ENCODE data around the gene LRRK1. TPM values are rescaled to one million over a fixed set of nuclear protein-coding genes. Genes with fewer than 3 reads are reported as not detected.

LRRK1 gene
- total and polyA plus RNA-seq, 2 of the 4 experiments (the other 2 are of a cell fraction): 3.0 to 5.8 TPM

DNA sequence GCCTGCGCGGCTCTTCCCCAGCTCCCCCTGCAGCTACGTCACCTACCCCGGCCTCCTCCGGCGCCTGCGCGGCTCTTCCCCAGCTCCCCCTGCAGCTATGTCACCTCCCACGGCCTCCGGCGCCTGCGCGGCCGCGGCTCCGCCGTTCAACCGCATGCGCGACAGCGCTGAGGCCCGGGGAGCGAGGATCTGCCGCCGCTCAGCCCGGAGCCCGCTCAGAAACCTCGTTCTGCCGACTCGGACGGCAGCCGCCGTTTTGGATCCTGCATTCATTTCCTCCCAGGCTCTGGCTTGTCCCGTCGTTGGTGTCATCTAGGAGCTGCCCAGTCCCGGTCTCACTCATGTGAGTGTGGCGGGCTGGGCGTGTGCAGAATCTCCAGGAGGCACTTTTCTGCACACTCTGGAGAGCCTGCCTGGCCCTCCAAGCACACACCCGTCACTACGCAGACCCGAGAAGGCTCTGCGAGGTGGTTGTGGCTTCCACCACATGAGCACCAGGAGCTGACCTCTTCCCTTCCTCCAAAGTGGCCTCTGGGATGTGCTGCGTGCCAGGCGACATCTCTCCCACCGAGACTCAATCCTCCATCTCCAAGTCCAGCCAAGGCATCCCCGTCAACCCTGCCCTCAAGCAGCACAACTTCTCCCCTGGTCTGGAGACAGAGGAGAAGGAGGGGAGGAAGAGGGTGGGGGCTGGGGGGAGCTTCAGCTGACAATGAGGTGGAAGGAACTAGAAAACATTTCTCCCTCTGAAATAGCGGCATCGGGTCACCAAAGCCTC lies 167.4 kb downstream of the LRRK1 start:
- no peak for ATAC-seq (ENCODE audit: low read depth)
- Histone ChIP-seq H3K9me1 (ENCODE audit: insufficient read depth, low read length) (peaks cover 7% of the 10 kb centered on the region), H3K23ac (ENCODE audit: low read depth, low read length) (no peak overlapping the region), H2BK15ac (ENCODE audit: low read depth, low read length) (no peak overlapping the region), H3K14ac (replicated peaks; ENCODE audit: low read depth, low read length) (no peak overlapping the region), H3K18ac (ENCODE audit: low read depth, low read length) (no peak overlapping the region), H3K27ac (ENCODE audit: insufficient read depth, low read length) (no peak overlapping the region), H2BK120ac (ENCODE audit: low read depth, low read length) (no peak overlapping the region), H3K56ac (ENCODE audit: extremely low read depth, insufficient read depth, low read length) (no peak overlapping the region), H3K9me3 (ENCODE audit: control insufficient read depth, insufficient read depth, low read length) (no peaks in the 10 kb centered on the region), H2AFZ (replicated peaks; ENCODE audit: low read length, poor library complexity) (no peak overlapping the region), H4K91ac (ENCODE audit: insufficient read depth, low read depth, low read length) (no peak overlapping the region), H2AK9ac (replicated peaks; ENCODE audit: low read depth, low read length, poor library complexity) (no peak overlapping the region), H3K9ac (ENCODE audit: low read depth, low read length) (no peak overlapping the region), H4K5ac (ENCODE audit: low read depth, low read length) (no peak overlapping the region), H3K4me3 (ENCODE audit: insufficient read depth, low read depth, low read length) (no peak overlapping the region), H3K79me1 (ENCODE audit: low read depth in 1 of 2, low read length in 2 of 2) (peaks cover 3 to 9% of the 10 kb centered on the region in 2 experiments; a peak in 1 of 4 replicates), H3K4ac (ENCODE audit: low read depth, low read length) (no peak overlapping the region), H4K20me1 (ENCODE audit: insufficient read depth, low read length) (no peaks in the 10 kb centered on the region), H3K4me1 (ENCODE audit: control insufficient read depth, insufficient read depth, low read length) (peaks cover 12% of the 10 kb centered on the region; the same call in 1 of the 2 replicates), H3K4me2 (ENCODE audit: low read depth, low read length) (no peak overlapping the region), H2BK20ac (ENCODE audit: low read depth, low read length) (no peak overlapping the region), H3K27me3 (ENCODE audit: control insufficient read depth, insufficient read depth, low read length) (no peaks in the 10 kb centered on the region), H3K36me3 (ENCODE audit: control insufficient read depth, insufficient read depth, low read length) (no peaks in the 10 kb centered on the region), H2AK5ac (ENCODE audit: low read depth, low read length) (no peak overlapping the region), H2BK5ac (ENCODE audit: low read depth, low read length, poor library complexity, severe bottlenecking) (no peak overlapping the region), H4K8ac (ENCODE audit: low read depth in 2 of 2, low read length in 2 of 2) (no peak overlapping the region)
- intact Hi-C loops (cut with micrococcal nuclease) (loop anchor here (5.0 kb wide), 1 partner anchor 69 kb away; no protein-coding TSS in a partner anchor), in situ Hi-C loops (cut with MboI; ENCODE audit: low sequenced_read_pairs) (no loop called here), dilution Hi-C loops (cut with HindIII; ENCODE audit: low sequenced_read_pairs, unreplicated experiment) (no loop called here)
- no peak for DNase-seq
- TF ChIP-seq MAFK (IDR thresholded peaks at IDR 0.05; ENCODE audit: low read depth, low read length): no peak
- TF ChIP-seq, protein P1, sequence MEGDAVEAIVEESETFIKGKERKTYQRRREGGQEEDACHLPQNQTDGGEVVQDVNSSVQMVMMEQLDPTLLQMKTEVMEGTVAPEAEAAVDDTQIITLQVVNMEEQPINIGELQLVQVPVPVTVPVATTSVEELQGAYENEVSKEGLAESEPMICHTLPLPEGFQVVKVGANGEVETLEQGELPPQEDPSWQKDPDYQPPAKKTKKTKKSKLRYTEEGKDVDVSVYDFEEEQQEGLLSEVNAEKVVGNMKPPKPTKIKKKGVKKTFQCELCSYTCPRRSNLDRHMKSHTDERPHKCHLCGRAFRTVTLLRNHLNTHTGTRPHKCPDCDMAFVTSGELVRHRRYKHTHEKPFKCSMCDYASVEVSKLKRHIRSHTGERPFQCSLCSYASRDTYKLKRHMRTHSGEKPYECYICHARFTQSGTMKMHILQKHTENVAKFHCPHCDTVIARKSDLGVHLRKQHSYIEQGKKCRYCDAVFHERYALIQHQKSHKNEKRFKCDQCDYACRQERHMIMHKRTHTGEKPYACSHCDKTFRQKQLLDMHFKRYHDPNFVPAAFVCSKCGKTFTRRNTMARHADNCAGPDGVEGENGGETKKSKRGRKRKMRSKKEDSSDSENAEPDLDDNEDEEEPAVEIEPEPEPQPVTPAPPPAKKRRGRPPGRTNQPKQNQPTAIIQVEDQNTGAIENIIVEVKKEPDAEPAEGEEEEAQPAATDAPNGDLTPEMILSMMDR (conservative IDR thresholded peaks at IDR 0.05; ENCODE audit: low read depth, low read length): no peak
- no peak for TF ChIP-seq CEBPB (IDR thresholded peaks at IDR 0.05; ENCODE audit: low read depth, low read length)
- TF ChIP-seq MAZ (IDR thresholded peaks at IDR 0.05; ENCODE audit: borderline replicate concordance, low read depth, low read length): no peak
- TF ChIP-seq, protein P2, sequence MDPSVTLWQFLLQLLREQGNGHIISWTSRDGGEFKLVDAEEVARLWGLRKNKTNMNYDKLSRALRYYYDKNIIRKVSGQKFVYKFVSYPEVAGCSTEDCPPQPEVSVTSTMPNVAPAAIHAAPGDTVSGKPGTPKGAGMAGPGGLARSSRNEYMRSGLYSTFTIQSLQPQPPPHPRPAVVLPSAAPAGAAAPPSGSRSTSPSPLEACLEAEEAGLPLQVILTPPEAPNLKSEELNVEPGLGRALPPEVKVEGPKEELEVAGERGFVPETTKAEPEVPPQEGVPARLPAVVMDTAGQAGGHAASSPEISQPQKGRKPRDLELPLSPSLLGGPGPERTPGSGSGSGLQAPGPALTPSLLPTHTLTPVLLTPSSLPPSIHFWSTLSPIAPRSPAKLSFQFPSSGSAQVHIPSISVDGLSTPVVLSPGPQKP (IDR thresholded peaks at IDR 0.05; ENCODE audit: borderline replicate concordance, low read depth, low read length): no peak
- TF ChIP-seq RCOR1 (IDR thresholded peaks at IDR 0.05; ENCODE audit: insufficient replicate concordance, low read length): no peak
- no peak for TF ChIP-seq RAD21 (IDR thresholded peaks at IDR 0.05; ENCODE audit: low read length)
- TF ChIP-seq, protein P3, sequence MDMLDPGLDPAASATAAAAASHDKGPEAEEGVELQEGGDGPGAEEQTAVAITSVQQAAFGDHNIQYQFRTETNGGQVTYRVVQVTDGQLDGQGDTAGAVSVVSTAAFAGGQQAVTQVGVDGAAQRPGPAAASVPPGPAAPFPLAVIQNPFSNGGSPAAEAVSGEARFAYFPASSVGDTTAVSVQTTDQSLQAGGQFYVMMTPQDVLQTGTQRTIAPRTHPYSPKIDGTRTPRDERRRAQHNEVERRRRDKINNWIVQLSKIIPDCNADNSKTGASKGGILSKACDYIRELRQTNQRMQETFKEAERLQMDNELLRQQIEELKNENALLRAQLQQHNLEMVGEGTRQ (IDR thresholded peaks at IDR 0.05; ENCODE audit: low read depth, low read length): no peak
- POLR2A ChIA-PET (ENCODE audit: unreplicated experiment): no interaction called here
- CTCF ChIA-PET: interaction anchor here (0.6 kb wide), 1 partner anchor 71 kb away, joined by 3 read pairs; no protein-coding TSS in a partner anchor
- 96% methylated on average over 40 of the region's 48 CpGs; no CpG with 5 or more reads in 1 of the 2 experiments for WGBS, 2 experiments (ENCODE audit: extremely low coverage in 2 of 2, insufficient read length in 1 of 2)
- no TSS peak for BruUV-seq (replicated peaks)
